Amniotic epithelial cell (primary cell): Measurements from ENCODE around the gene KLHL36.
"Not testable (repeated sequence)": the region's sequence is repeated elsewhere in the genome, so short reads cannot be mapped to it uniquely, and the experiment has no call there.

Experiments
- DNase-seq: peaks from one replicate; pipeline ENCODE4 v3.0.0-alpha.2; 2010; ENCODE audit warnings: low read depth

KLHL36 gene

GRCh38 chr16:84673203-84673535, 24.9 kb downstream of the KLHL36 start:
- DNase-seq: peak; percentile 84

- DNase-seq: no peak
These were observed 25.2 kb downstream of the KLHL36 start for GRCh38 chr16:84673561-84673960.

GRCh38 chr16:84675423-84675822, 27.1 kb downstream of the KLHL36 start:
- no peak for DNase-seq

GRCh38 chr16:84675884-84676283, 27.6 kb downstream of the KLHL36 start:
- no peak for DNase-seq

GRCh38 chr16:84677017-84677803, 28.9 kb downstream of the KLHL36 start:
- DNase-seq: no peak

GRCh38 chr16:84677849-84678248, 29.5 kb downstream of the KLHL36 start:
- DNase-seq: no peak

- no peak for DNase-seq
These were observed 30.2 kb downstream of the KLHL36 start for GRCh38 chr16:84678541-84678940.

GRCh38 chr16:84680165-84680842, 32.0 kb downstream of the KLHL36 start:
- no peak for DNase-seq

- no peak for DNase-seq
These were observed 32.7 kb downstream of the KLHL36 start for GRCh38 chr16:84680843-84681629.

- DNase-seq: no peak
These were observed 35.6 kb downstream of the KLHL36 start for GRCh38 chr16:84683691-84684591.

GRCh38 chr16:84684592-84684965, 36.3 kb downstream of the KLHL36 start:
- DNase-seq: no peak

- no peak for DNase-seq
These were observed 36.9 kb downstream of the KLHL36 start for GRCh38 chr16:84685210-84685609.

GRCh38 chr16:84686707-84687298, 38.5 kb downstream of the KLHL36 start:
- no peak for DNase-seq

- peak; percentile 90 for DNase-seq
These were observed 39.4 kb downstream of the KLHL36 start for GRCh38 chr16:84687715-84688114.

- not testable (repeated sequence) for DNase-seq
These were observed 39.9 kb downstream of the KLHL36 start for GRCh38 chr16:84688163-84688562.

GRCh38 chr16:84689111-84689510, 40.8 kb downstream of the KLHL36 start:
- peak; percentile 92 for DNase-seq

- no peak for DNase-seq
These were observed 41.9 kb downstream of the KLHL36 start for GRCh38 chr16:84690088-84690819.

GRCh38 chr16:84692451-84693214, 44.3 kb downstream of the KLHL36 start:
- DNase-seq: peak; percentile 87

- not testable (repeated sequence) for DNase-seq
These were observed 45.6 kb downstream of the KLHL36 start for GRCh38 chr16:84693869-84694268.

GRCh38 chr16:84694980-84695379, 46.7 kb downstream of the KLHL36 start:
- DNase-seq: no peak
